HG02870 (cell line): ENCODE measurements around the gene RLN1.
"Not testable (repeated sequence)": the region's sequence is repeated elsewhere in the genome, so short reads cannot be mapped to it uniquely, and the experiment has no call there.

Experiments used
- ATAC-seq: cut with Tn5 transposase; IDR thresholded peaks from one replicate; pipeline ENCODE4 v1.9.1; 2021; ENCODE audit warnings: mild to moderate bottlenecking, moderate library complexity; ENCODE audit not compliant: unreplicated experiment

The RLN1 gene, protein sequence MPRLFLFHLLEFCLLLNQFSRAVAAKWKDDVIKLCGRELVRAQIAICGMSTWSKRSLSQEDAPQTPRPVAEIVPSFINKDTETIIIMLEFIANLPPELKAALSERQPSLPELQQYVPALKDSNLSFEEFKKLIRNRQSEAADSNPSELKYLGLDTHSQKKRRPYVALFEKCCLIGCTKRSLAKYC

GRCh38 chr9:5338992-5339981 lies at the start of gene RLN1:
TSS of gene RLN1 (minus strand) at chr9:5339876. CDS start at chr9:5339746, 130 bp downstream.
- ATAC-seq, result peak; percentile 99

- ATAC-seq, result peak; percentile 79
Measured at GRCh38 chr9:5389109-5389732, 49.5 kb upstream of the RLN1 start.

DNA sequence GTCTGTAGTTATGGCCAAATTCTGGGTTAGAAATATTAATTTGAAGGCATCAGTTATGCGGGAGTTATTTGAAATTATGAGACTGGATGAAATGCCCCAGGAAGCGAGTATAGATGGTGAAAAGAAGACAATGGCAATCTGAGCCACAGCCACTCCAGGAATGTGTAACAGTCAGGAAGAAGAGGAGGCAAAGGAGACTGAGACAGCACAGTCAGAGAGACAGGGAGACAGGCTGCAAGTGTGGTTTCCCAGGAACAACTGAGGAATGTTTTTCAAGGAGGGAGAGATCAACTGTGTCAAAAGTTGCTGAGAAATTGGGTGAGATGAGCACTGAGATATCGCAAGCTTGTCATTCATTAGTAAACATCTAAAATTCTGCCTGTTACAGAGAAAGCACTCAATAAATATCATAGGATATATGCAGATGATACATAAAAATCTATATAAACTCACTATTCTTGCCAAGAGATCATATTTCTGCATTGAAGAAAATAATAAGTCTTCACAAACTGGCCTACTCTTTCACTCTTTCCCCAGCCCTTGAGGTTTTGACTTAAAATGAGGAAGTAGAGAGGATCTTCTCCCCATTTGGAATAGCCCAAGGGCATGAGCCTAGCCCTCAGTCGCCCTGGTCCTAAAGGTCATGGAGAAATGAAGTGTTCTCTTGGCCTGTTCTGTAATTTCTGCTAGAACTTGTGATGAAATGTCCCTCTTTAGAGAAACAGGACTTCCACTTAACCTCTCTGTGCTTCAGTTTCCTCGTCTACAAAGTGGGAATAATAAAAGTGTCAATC lies 48.5 kb upstream of the RLN1 start:
- no peak for ATAC-seq

DNA sequence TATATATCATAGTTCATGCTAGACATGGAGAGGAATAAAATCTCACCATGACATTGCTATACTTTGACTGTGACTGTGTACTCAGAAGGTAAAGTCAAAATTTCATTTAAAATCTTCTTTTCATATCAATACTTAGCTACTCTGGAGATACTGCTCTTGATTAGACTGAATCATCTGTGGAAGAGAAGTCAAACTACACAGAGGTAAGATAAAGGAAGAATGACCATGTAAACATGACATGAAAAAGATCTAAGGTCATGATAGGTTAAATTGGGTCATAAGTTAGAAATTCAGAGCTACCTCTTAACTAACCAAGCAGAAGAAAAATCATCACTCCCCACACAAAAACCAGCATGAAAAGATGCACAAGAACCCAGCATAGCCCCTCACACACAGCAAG lies 44.8 kb upstream of the RLN1 start:
- no peak for ATAC-seq

GRCh38 chr9:5382479-5382878 lies 42.8 kb upstream of the RLN1 start:
- no peak for ATAC-seq

DNA sequence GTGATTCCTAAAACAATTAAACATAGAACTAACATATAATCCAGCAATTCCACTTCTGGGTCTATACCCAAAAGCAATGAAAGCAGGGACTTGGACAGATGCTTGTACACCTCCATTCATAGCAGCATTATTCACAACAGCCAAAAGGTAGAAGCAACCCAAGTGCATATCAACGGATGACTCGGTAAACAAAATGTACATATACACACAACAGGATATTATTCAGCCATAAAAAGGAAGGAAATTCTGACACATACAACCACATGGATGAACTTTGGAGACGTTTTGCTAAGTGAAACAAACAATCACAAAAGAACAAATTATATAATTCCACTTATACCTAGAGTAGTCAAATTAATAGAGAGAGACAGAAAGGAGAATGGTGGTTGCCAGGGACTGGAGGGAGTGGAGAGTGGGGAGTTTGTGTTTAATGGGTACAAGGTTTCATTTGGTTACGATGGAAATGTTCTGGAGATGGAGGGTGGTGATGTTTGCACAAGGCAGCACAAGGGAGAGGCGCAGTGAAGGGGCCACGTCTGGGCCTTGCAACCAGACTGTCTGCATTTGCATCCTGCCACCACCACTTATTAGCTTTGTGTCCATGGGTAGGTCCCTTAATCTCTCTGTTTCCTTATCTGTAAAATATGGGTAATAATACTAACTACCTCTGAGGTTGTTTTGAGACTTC lies 36.3 kb upstream of the RLN1 start:
- no peak for ATAC-seq

- ATAC-seq, result peak; percentile 73
Measured at GRCh38 chr9:5375091-5375490, 35.4 kb upstream of the RLN1 start.

GRCh38 chr9:5364294-5365024 lies 24.8 kb upstream of the RLN1 start:
- ATAC-seq, result peak; percentile 94

DNA sequence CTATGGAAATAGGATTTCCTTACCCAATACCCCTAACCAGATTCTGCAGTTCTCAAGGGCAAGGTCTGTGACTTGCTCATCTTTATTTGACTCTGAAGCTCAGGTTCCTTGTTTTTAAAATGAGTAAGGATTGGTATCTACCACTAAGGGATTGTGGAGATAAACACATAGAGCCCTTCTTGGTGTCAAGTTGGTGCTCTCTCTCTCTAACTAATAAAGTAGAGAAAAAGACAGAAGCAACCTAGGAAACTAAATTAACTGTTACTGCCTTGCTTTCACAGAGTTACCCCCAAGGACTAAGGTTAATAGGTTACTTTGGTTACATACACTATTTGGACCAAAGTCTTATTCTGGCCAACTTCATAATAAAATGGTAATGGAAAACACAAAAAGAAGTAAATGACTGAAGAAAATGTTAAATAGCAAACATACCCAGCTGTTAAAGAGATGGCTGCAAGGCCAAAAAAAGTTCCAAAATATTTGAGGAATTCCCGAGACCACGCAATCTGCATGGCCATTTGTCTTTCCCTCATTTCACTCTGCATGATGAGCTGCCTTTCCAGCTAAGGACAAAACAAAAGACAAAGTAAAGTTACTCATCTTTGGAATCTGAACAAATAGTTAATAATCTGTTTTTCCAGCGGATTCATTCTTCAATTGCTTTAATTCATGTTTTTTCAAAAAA lies 21.8 kb upstream of the RLN1 start:
- ATAC-seq, result no peak

GRCh38 chr9:5360341-5360740 lies 20.7 kb upstream of the RLN1 start:
- ATAC-seq, result no peak

GRCh38 chr9:5357431-5358105 lies 17.9 kb upstream of the RLN1 start:
- ATAC-seq, result no peak

GRCh38 chr9:5355817-5356216 lies 16.1 kb upstream of the RLN1 start:
- ATAC-seq, result no peak

DNA sequence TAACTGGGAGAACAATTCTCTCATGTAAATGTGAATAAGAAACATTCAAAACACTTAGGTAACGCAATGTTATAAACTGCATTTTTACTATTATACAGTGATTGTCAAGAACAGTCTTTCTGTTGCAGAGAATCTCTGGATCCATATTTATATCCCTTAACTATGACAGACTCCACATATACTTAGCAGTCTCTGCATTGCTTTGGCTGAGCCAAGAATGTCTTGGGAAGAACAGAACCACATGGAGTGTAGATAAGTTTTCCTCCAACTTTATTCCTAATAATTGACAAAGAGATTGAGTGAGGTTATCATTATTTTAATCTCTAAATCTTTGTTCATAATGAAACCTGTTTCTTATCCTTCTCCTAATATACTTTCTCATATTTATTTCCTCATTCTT lies 15.6 kb upstream of the RLN1 start:
- no peak for ATAC-seq

DNA sequence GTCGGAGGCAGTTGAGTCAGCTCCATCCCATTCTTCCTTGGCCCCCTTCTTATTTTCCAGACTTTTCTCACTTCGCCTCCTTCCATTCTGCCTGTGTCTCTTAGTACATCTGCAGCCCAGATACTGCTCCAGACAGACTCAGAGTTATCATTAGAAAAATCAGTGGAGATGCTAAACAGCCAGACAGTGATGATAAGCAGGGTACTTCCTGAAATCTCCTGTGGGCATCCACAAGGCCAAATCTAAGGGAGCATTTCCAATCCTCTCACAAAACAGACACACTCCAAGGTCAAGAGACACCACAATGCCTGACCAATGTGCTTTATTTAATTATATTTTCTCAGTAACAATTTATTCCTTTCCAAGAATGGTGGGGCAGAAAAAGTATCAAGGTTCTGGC lies 14.5 kb upstream of the RLN1 start:
- no peak for ATAC-seq

DNA sequence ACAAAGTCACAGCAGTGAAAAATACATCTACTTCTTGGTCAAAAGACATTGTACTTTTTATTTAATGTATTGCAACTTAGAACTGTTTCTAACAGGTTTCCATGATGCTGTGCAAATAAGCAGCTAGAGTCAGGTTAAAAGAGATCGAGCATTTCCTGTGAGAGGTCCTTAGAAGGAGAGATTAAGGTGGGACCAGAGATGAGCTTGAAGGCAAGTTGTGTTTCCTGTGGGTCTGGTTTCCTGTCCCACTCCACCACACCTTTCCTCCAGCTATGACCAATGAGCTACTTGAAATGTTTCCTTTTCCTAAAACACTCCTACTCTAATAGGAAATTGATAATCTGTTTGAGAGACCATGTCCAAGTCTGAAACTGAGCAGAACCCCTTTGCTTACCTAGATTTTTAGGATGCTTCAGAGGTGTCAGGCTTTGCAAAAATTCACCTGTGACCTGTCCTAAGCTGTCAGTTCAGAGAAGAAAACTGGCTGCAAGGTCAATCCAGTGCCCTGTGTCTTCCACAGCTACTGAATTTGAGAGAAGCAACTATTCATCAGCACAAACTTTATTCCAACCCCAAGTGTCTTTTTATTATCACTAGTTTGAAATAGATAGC lies 13.1 kb upstream of the RLN1 start:
- ATAC-seq, result no peak

- ATAC-seq, result no peak
Measured at GRCh38 chr9:5336688-5337087, 3.0 kb downstream of the RLN1 start.

- ATAC-seq, result not testable (repeated sequence)
Measured at GRCh38 chr9:5331276-5331675, 8.4 kb downstream of the RLN1 start.

- no peak for ATAC-seq
Measured at GRCh38 chr9:5326893-5327548, 12.7 kb downstream of the RLN1 start.
